Kidney epithelial cell (primary cell): ENCODE data around the gene ABAT. TPM values are rescaled to one million over a fixed set of nuclear protein-coding genes. Genes with fewer than 3 reads are reported as not detected.

Source experiments
- DNase-seq: peaks from one replicate; pipeline ENCODE4 v3.0.0-alpha.2; 2010; ENCODE audit warnings: low read depth
- H3K27me3 ChIP-seq: 2 replicates; pipeline ENCODE4 v1.6.0; 2011; ENCODE audit warnings: low read length; ENCODE audit not compliant: control insufficient read depth, insufficient read depth
- H3K36me3 ChIP-seq: 2 replicates; pipeline ENCODE4 v1.5.1; 2011; ENCODE audit warnings: low read length; ENCODE audit not compliant: control insufficient read depth, insufficient read depth
- H3K4me3 ChIP-seq: 2 replicates; pipeline ENCODE4 v1.5.1; 2011; ENCODE audit warnings: low read depth, mild to moderate bottlenecking, control low read depth, low read length
- total RNA-seq: library from RNA; depleted of rRNA; stranded (reverse); fragments of >200 nt; gene quantifications from 2 replicates; pipeline ENCODE4 v1.2.3, GENCODE V29; 2015
- TF ChIP-seq, protein P1 (sequence below): IDR thresholded peaks from 2 replicates; pipeline ENCODE4 v1.5.1; 2011; ENCODE audit warnings: mild to moderate bottlenecking, moderate library complexity, low read length, control low read depth, inconsistent platforms; ENCODE audit not compliant: insufficient read depth, poor library complexity, severe bottlenecking

Gene ABAT
- total RNA-seq, 1 donor from 2014 or later, result 7.5 TPM

DNA sequence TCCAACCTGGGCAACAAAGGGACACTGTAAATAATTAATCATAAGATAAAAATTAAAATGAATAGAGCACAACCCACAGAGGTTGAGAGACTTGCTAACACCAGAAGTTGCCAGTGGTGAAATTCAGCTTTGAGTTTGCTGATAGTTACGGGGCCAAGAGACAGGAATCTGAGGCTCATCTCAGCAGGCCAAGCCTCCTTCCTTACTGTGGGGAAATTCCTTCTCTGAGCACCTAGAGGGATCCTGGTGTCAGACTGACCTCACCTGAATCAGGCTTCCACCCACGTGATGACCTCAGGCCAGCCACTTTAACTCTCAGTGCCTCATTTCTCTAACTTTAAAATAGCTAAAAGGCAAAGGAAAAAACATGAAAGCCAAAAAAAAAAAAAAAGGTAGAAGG, 4.7 kb downstream of the ABAT start:
- Histone ChIP-seq H3K4me3 (no peak overlapping the region), H3K27me3 (no peaks in the 10 kb centered on the region), H3K36me3 (no peaks in the 10 kb centered on the region)
- DNase-seq, result no peak
- TF ChIP-seq, protein P1, sequence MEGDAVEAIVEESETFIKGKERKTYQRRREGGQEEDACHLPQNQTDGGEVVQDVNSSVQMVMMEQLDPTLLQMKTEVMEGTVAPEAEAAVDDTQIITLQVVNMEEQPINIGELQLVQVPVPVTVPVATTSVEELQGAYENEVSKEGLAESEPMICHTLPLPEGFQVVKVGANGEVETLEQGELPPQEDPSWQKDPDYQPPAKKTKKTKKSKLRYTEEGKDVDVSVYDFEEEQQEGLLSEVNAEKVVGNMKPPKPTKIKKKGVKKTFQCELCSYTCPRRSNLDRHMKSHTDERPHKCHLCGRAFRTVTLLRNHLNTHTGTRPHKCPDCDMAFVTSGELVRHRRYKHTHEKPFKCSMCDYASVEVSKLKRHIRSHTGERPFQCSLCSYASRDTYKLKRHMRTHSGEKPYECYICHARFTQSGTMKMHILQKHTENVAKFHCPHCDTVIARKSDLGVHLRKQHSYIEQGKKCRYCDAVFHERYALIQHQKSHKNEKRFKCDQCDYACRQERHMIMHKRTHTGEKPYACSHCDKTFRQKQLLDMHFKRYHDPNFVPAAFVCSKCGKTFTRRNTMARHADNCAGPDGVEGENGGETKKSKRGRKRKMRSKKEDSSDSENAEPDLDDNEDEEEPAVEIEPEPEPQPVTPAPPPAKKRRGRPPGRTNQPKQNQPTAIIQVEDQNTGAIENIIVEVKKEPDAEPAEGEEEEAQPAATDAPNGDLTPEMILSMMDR, result no peak

DNA sequence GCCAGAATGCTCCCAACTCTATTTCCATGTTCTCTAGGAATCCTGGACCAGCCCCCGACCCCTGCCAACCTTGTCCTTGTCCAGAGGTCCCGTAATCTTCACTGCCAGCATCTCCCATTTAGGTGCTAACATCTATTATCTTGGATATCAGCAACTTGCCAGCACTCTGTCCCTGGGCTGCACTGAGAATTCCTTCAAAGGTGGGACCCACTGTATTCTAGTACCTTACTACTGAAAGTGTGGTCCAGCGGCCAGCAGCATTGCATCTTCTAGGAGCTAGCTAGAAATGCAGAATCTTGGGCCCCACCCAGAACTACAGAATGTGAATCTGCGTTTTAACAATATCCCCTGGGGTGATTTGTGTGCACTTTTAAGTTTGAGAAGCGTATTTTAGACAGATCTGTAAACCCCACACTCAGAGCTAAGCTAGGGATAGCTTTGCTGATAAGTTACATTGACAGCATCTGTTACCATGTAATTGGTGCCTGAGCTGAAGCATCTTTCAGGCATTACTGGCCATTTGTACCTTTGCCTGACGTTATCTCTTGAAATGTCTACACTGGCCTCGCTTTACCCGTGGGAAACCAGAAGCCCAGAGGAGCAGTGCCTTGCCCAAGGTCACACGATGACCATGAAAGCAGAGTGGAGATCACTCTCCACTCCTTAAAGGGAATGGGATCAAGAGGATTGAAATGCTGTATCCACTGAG, 8.3 kb downstream of the ABAT start:
- Histone ChIP-seq H3K4me3 (no peak overlapping the region), H3K27me3 (no peaks in the 10 kb centered on the region), H3K36me3 (no peaks in the 10 kb centered on the region)
- TF ChIP-seq, protein P1, result no peak
- no peak for DNase-seq

DNA sequence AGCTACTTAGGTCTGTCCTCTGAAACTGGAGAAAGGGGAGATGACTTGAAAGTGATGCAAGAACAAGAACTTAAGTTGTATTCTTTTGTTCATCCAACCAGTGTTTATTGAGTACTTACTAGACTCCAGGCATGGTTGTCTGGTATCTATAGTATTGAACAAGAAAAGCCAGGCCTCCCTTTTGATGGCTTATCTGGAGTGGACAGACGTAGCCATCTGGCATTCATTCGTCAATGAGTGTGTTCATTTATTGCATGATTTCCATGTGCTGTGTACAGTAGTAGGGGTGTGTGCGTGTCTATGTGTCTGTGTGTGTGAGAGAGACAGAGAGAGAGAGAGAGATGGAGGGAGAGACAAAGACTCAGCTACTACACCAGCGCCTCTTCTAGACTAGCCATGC, 9.2 kb downstream of the ABAT start:
- TF ChIP-seq, protein P1, result no peak
- DNase-seq, result no peak
- Histone ChIP-seq H3K27me3 (no peaks in the 10 kb centered on the region), H3K36me3 (no peaks in the 10 kb centered on the region), H3K4me3 (no peak overlapping the region)

DNA sequence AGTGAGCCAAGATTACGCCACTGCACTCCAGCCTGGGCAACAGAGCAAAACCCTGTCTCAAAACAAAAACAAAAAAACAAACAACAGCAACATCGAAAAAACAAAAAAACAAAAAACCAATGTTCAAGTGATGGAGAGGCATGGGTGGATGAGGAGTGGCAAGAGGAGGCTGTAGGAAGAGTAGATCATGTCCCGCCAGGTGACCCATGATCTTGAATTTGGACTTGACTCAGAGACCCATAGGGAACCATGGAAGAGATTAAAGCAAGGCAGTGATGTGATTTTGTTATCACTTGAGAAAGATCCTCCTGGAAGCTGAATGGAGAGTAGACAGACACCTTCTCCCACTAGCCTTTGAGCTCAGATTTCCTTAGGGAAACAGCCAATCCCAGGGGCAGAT, 11.2 kb downstream of the ABAT start:
- no peak for DNase-seq
- TF ChIP-seq, protein P1, result no peak
- no peaks in the 10 kb centered on the region for H3K27me3 ChIP-seq
- no peak overlapping the region for H3K4me3 ChIP-seq
- no peaks in the 10 kb centered on the region for H3K36me3 ChIP-seq

DNA sequence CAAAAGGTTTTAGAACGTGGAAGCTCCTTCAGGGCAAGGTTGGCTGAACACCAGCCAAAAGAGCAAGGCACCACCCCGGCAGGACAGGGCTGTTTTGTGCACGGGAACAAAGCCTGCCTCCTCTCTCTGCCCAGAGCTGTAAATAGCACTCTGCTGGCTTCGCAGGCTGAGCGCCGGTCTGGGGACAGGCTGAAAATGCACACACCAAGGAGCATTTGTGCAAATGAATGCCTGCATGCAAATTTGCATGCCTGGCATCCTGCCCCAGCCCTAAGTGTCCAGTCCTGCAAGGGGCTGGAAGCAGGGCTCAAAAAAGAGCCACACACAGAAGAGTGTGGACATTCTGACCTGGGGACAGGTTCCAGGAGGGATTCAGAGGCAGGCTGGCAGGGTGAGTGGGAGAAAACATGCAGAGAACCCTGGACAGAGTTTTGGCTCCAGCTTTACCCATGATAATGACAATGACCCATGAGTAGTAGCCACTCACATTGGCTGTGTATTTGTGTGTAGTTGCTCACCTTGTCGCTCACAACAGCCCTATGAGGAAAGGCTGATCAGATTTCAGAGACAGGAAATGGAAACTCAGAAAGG, 11.7 kb downstream of the ABAT start:
- Histone ChIP-seq H3K4me3 (no peak overlapping the region), H3K36me3 (no peaks in the 10 kb centered on the region), H3K27me3 (no peaks in the 10 kb centered on the region)
- DNase-seq, result no peak
- TF ChIP-seq, protein P1, result no peak

DNA sequence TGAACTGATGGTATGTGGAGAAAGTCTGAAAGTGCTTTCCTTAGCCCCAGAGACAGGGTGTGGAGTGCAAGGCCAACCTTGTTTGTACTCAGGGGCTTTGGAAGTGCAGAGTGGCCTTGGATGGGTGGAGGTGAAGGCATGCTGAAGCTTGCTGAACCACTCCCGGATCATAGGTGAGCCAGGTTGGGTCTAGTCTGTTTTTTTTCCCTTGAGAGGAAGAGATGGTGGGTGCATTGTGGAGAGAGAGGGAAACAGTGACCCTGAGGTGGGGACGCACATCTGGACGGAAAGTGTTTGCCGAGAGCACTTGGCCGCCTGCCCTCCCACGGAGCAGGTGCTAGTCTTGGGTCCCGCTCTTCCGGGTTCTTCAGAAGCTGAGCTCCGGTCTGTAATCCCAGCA, 12.5 kb downstream of the ABAT start:
- H3K27me3 ChIP-seq, result no peaks in the 10 kb centered on the region
- no peak overlapping the region for H3K4me3 ChIP-seq
- no peaks in the 10 kb centered on the region for H3K36me3 ChIP-seq
- TF ChIP-seq, protein P1, result no peak
- DNase-seq, result no peak
